ENCODE data around the gene H1-8. TPM values are rescaled to one million over a fixed set of nuclear protein-coding genes. Genes with fewer than 3 reads are reported as not detected.

The H1-8 gene
- total and polyA plus RNA-seq, 11 donors: not detected

- DNase-seq: peak in 1 of 5 donors; percentile 24
- intact Hi-C loops (cut with DNase I): no loop called here
- no peak for ATAC-seq
- peaks cover 0 to 58% (median 20%) of the 10 kb centered on the region in 12 donors for H3K4me1 ChIP-seq
- peaks cover 0 to 100% (median 81%) of the 10 kb centered on the region in 9 donors for H3K36me3 ChIP-seq
- WGBS, 4 donors: 79 to 89% (median 85%) methylated on average over 9 to 10 of the region's 10 CpGs
- H3K9me3 ChIP-seq: no peaks in the 10 kb centered on the region
- H3K27me3 ChIP-seq: no peaks in the 10 kb centered on the region
- TF ChIP-seq POLR2A (IDR thresholded peaks at IDR 0.05) (no peak), CTCF (IDR thresholded peaks at IDR 0.05) (no peak)
- no peak overlapping the region for H3K4me3 ChIP-seq
- H3K27ac ChIP-seq: peak overlapping the region in 2 of 12 donors; percentile 1 to 20
Measured at GRCh38 chr3:129579991-129580390, 37.0 kb downstream of the H1-8 start.

GRCh38 chr3:129581623-129582022, 38.6 kb downstream of the H1-8 start:
- Histone ChIP-seq H3K9me3 (no peaks in the 10 kb centered on the region), H3K27ac (no peak overlapping the region), H3K4me3 (no peak overlapping the region), H3K4me1 (peaks cover 0 to 47% (median 19%) of the 10 kb centered on the region in 12 donors), H3K36me3 (peaks cover 0 to 100% (median 82%) of the 10 kb centered on the region in 9 donors), H3K27me3 (no peaks in the 10 kb centered on the region)
- intact Hi-C loops (cut with DNase I): no loop called here
- WGBS, 4 donors: 81 to 98% (median 94%) methylated on average over 7 to 8 of the region's 8 CpGs
- DNase-seq (no peak), ATAC-seq (no peak)
- no peak for TF ChIP-seq CTCF (IDR thresholded peaks at IDR 0.05)
- no peak for TF ChIP-seq POLR2A (IDR thresholded peaks at IDR 0.05)

GRCh38 chr3:129582799-129583198, 39.8 kb downstream of the H1-8 start:
- no peaks in the 10 kb centered on the region for H3K9me3 ChIP-seq
- peaks cover 0 to 98% (median 78%) of the 10 kb centered on the region in 9 donors for H3K36me3 ChIP-seq
- H3K4me1 ChIP-seq: peaks cover 0 to 46% (median 23%) of the 10 kb centered on the region in 12 donors
- TF ChIP-seq CTCF (IDR thresholded peaks at IDR 0.05) (no peak), POLR2A (IDR thresholded peaks at IDR 0.05) (no peak)
- no peak for ATAC-seq
- H3K27ac ChIP-seq: no peak overlapping the region
- H3K4me3 ChIP-seq: no peak overlapping the region
- no peaks in the 10 kb centered on the region for H3K27me3 ChIP-seq
- intact Hi-C loops (cut with DNase I): no loop called here
- 60 to 91% (median 83%) methylated on average over 5 of the region's 5 CpGs for WGBS, 4 donors
- no peak for DNase-seq

- no peak for TF ChIP-seq CTCF (IDR thresholded peaks at IDR 0.05)
- no peak for TF ChIP-seq POLR2A (IDR thresholded peaks at IDR 0.05)
- ATAC-seq: no peak
- Histone ChIP-seq H3K27me3 (no peaks in the 10 kb centered on the region), H3K36me3 (peaks cover 0 to 98% (median 73%) of the 10 kb centered on the region in 9 donors), H3K9me3 (no peaks in the 10 kb centered on the region), H3K4me3 (no peak overlapping the region), H3K27ac (no peak overlapping the region), H3K4me1 (peaks cover 0 to 44% (median 21%) of the 10 kb centered on the region in 12 donors)
- WGBS, 4 donors: 81 to 94% (median 92%) methylated on average over 9 of the region's 9 CpGs
- intact Hi-C loops (cut with DNase I): no loop called here
- no peak for DNase-seq
Measured at GRCh38 chr3:129583289-129583688, 40.3 kb downstream of the H1-8 start.

All from heart left ventricle (tissue), 16 donors.